ENCODE results near the gene RHEB.

The RHEB gene

GRCh38 chr7:151524331-151524730, 4.6 kb upstream of the RHEB start:
- no peak for DNase-seq

- DNase-seq = peak; percentile 8
Observed at GRCh38 chr7:151520419-151521261, 945 bp upstream of the RHEB start.

- peak; percentile 64 for DNase-seq
Observed at GRCh38 chr7:151518947-151519764, 539 bp downstream of the RHEB start.

GRCh38 chr7:151518105-151518946, 1.4 kb downstream of the RHEB start:
- peak; percentile 34 for DNase-seq

GRCh38 chr7:151517601-151518104, 2.0 kb downstream of the RHEB start:
- DNase-seq = no peak

GRCh38 chr7:151515276-151515565, 4.5 kb downstream of the RHEB start:
- no peak for DNase-seq

- DNase-seq = no peak
Observed at GRCh38 chr7:151514461-151515275, 5.0 kb downstream of the RHEB start.

GRCh38 chr7:151513133-151513532, 6.6 kb downstream of the RHEB start:
- no peak for DNase-seq

- no peak for DNase-seq
Observed at GRCh38 chr7:151512353-151512752, 7.3 kb downstream of the RHEB start.

GRCh38 chr7:151511946-151512345, 7.7 kb downstream of the RHEB start:
- no peak for DNase-seq

GRCh38 chr7:151511270-151511669, 8.4 kb downstream of the RHEB start:
- DNase-seq = no peak

- no peak for DNase-seq
Observed at GRCh38 chr7:151509670-151510333, 9.9 kb downstream of the RHEB start.

- DNase-seq = no peak
Observed at GRCh38 chr7:151508991-151509390, 10.7 kb downstream of the RHEB start.

- no peak for DNase-seq
Observed at GRCh38 chr7:151507806-151508205, 11.9 kb downstream of the RHEB start.

GRCh38 chr7:151506901-151507382, 12.8 kb downstream of the RHEB start:
- DNase-seq = no peak

GRCh38 chr7:151505836-151506468, 13.7 kb downstream of the RHEB start:
- DNase-seq = no peak

GRCh38 chr7:151505433-151505832, 14.3 kb downstream of the RHEB start:
- no peak for DNase-seq

GRCh38 chr7:151504715-151505326, 14.9 kb downstream of the RHEB start:
- no peak for DNase-seq

GRCh38 chr7:151503902-151504714, 15.6 kb downstream of the RHEB start:
- DNase-seq = no peak

- DNase-seq = no peak
Observed at GRCh38 chr7:151501676-151502075, 18.0 kb downstream of the RHEB start.
